Measurements from ENCODE around the gene CES2. TPM values are rescaled to one million over a fixed set of nuclear protein-coding genes. Genes with fewer than 3 reads are reported as not detected.

CES2 gene
- total RNA-seq, 1 experiment from 2014 or later: 35.4 TPM

DNA sequence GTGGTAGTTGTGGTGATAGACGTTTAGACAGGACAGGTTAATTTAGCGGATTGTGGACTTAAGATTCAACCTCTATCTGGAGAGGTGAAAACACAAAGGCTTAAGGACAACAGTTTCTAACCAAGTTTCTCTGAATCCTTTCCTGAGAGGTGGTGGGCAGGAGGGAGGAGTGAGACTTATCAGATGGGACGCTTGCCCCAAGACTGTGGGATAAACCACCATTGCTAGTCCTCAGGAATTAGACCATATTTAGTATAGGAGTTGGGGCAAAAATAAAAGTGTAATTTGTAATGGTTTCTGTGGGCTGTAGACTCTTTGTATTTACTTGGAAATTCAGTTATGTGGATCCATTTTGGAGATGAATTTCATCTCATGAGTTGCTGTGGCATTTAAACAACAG is 48.4 kb upstream of the CES2 start:
- Histone ChIP-seq H3K79me2 (ENCODE audit: insufficient read depth, low read length) (peaks cover 17% of the 10 kb centered on the region; the same call in 1 of the 2 replicates), H2AFZ (ENCODE audit: low read depth, low read length, poor library complexity, severe bottlenecking) (no peak overlapping the region), H3K9ac (ENCODE audit: low read length) (no peak overlapping the region), H3K27me3 (ENCODE audit: insufficient read depth, low read length) (no peaks in the 10 kb centered on the region), H3K4me1 (ENCODE audit: control insufficient read depth in 1 of 2, insufficient read depth in 2 of 2, low read length in 2 of 2) (peaks cover 0 to 2% of the 10 kb centered on the region in 2 experiments; a peak in 2 of 4 replicates), H3K36me3 (ENCODE audit: control insufficient read depth in 1 of 2, insufficient read depth in 2 of 2, low read length in 2 of 2) (peaks cover 12 to 24% of the 10 kb centered on the region in 2 experiments; a peak in 3 of 4 replicates), H3K4me3 (replicated peaks in 1 of 2; ENCODE audit: low read depth in 1 of 2, low read length in 2 of 2) (no peak overlapping the region), H4K20me1 (ENCODE audit: insufficient read depth) (no peaks in the 10 kb centered on the region), H3K27ac (ENCODE audit: low read depth, low read length) (no peak overlapping the region), H3K4me2 (ENCODE audit: low read length) (no peak overlapping the region), H3K9me2 (ENCODE audit: insufficient read depth) (no peaks in the 10 kb centered on the region), H3K9me3 (ENCODE audit: control insufficient read depth in 1 of 2, insufficient read depth in 1 of 2, low read depth in 1 of 2, low read length in 2 of 2) (no peaks in the 10 kb centered on the region)
- ChIA-PET CTCF (interaction anchor here (0.8 to 1.5 kb wide), 2 partner anchors 8 to 19 kb away, joined by 3 to 4 read pairs; no protein-coding TSS in a partner anchor), RAD21 (ENCODE audit: low non-redundant PET in 1 of 2, low total read pairs in 2 of 2, uncharacterized antibody in 2 of 2, unreplicated experiment in 2 of 2) (no interaction called here), POLR2A (no interaction called here)
- TF ChIP-seq, protein P1, sequence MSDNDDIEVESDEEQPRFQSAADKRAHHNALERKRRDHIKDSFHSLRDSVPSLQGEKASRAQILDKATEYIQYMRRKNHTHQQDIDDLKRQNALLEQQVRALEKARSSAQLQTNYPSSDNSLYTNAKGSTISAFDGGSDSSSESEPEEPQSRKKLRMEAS (IDR thresholded peaks at IDR 0.05): no peak
- TF ChIP-seq, protein P2, sequence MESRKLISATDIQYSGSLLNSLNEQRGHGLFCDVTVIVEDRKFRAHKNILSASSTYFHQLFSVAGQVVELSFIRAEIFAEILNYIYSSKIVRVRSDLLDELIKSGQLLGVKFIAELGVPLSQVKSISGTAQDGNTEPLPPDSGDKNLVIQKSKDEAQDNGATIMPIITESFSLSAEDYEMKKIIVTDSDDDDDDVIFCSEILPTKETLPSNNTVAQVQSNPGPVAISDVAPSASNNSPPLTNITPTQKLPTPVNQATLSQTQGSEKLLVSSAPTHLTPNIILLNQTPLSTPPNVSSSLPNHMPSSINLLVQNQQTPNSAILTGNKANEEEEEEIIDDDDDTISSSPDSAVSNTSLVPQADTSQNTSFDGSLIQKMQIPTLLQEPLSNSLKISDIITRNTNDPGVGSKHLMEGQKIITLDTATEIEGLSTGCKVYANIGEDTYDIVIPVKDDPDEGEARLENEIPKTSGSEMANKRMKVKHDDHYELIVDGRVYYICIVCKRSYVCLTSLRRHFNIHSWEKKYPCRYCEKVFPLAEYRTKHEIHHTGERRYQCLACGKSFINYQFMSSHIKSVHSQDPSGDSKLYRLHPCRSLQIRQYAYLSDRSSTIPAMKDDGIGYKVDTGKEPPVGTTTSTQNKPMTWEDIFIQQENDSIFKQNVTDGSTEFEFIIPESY (IDR thresholded peaks at IDR 0.05; ENCODE audit: extremely low read depth, insufficient replicate concordance, low read length): no peak
- TF ChIP-seq SP1 (IDR thresholded peaks at IDR 0.05; ENCODE audit: low read depth) (no peak), YY1 (IDR thresholded peaks at IDR 0.05; ENCODE audit: extremely low read depth, insufficient replicate concordance, low read depth, low read length) (no peak), ZNF274 (IDR thresholded peaks at IDR 0.05; ENCODE audit: low read depth, low read length) (no peak), EZH2phosphoT487 (IDR thresholded peaks at IDR 0.05; ENCODE audit: borderline replicate concordance) (no peak), ZFX (IDR thresholded peaks at IDR 0.05) (no peak), CEBPB (IDR thresholded peaks at IDR 0.05; ENCODE audit: low read depth) (no peak), POLR2AphosphoS5 (IDR thresholded peaks at IDR 0.05; ENCODE audit: low read depth, low read length) (no peak), TCF7L2 (IDR thresholded peaks at IDR 0.05; ENCODE audit: borderline replicate concordance, extremely low read depth, insufficient read depth, insufficient read length) (no peak), POLR2A (IDR thresholded peaks at IDR 0.05; ENCODE audit: borderline replicate concordance, extremely low read depth, insufficient read depth, insufficient read length) (no peak)
- TF ChIP-seq, protein P3, sequence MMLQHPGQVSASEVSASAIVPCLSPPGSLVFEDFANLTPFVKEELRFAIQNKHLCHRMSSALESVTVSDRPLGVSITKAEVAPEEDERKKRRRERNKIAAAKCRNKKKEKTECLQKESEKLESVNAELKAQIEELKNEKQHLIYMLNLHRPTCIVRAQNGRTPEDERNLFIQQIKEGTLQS (IDR thresholded peaks at IDR 0.05): no peak
- TF ChIP-seq, protein P4, sequence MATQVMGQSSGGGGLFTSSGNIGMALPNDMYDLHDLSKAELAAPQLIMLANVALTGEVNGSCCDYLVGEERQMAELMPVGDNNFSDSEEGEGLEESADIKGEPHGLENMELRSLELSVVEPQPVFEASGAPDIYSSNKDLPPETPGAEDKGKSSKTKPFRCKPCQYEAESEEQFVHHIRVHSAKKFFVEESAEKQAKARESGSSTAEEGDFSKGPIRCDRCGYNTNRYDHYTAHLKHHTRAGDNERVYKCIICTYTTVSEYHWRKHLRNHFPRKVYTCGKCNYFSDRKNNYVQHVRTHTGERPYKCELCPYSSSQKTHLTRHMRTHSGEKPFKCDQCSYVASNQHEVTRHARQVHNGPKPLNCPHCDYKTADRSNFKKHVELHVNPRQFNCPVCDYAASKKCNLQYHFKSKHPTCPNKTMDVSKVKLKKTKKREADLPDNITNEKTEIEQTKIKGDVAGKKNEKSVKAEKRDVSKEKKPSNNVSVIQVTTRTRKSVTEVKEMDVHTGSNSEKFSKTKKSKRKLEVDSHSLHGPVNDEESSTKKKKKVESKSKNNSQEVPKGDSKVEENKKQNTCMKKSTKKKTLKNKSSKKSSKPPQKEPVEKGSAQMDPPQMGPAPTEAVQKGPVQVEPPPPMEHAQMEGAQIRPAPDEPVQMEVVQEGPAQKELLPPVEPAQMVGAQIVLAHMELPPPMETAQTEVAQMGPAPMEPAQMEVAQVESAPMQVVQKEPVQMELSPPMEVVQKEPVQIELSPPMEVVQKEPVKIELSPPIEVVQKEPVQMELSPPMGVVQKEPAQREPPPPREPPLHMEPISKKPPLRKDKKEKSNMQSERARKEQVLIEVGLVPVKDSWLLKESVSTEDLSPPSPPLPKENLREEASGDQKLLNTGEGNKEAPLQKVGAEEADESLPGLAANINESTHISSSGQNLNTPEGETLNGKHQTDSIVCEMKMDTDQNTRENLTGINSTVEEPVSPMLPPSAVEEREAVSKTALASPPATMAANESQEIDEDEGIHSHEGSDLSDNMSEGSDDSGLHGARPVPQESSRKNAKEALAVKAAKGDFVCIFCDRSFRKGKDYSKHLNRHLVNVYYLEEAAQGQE (IDR thresholded peaks at IDR 0.05; ENCODE audit: low read depth): no peak
- intact Hi-C loops (cut with micrococcal nuclease): no loop called here
- DNase-seq (ENCODE audit: low read depth, low spot score) (no peak), ATAC-seq (no peak)
- no TSS peak for BruUV-seq (replicated peaks)

All from HCT116 (cell line).